Fibroblast of lung (primary cell): ENCODE results near the gene HIPK4.

Source experiments
- CTCF ChIP-seq, 2 donors: IDR thresholded peaks in 1 of 2; conservative IDR thresholded peaks in 1 of 2; 1 replicate in 1 of 2; 2 replicates in 1 of 2; pipeline ENCODE4 v1.5.1; 2011 to 2012; ENCODE audit warnings: low read length in 2 of 2, control low read depth in 1 of 2, inconsistent platforms in 1 of 2, low read depth in 1 of 2, mild to moderate bottlenecking in 1 of 2
- EZH2 ChIP-seq: IDR thresholded peaks from 2 replicates; pipeline ENCODE4 v1.5.1; 2012; ENCODE audit warnings: low read length, control low read depth, mild to moderate bottlenecking; ENCODE audit errors: missing control alignments

GRCh38 chr19:40400559-40400958, 10.6 kb upstream of the HIPK4 start:
- TF ChIP-seq CTCF (conservative IDR thresholded peaks at IDR 0.05 in 1 of 2, IDR thresholded peaks at IDR 0.05 in 1 of 2; ENCODE audit: low read depth in 1 of 2, low read length in 2 of 2) (no peak), EZH2 (no peak)
